Measurements from ENCODE around the gene DNM3. TPM values are rescaled to one million over a fixed set of nuclear protein-coding genes. Genes with fewer than 3 reads are reported as not detected.

The DNM3 gene
- total and polyA plus RNA-seq, 2 of the 8 experiments (the other 6 are each of a cell fraction or from before 2014, with no cell fraction given), result 2.0 to 8.5 TPM

GRCh38 chr1:171858696-171859095 lies 17.4 kb downstream of the DNM3 start (continued):
- no peak for TF ChIP-seq CHD7 (IDR thresholded peaks at IDR 0.05; ENCODE audit: insufficient replicate concordance, low read length)
- no peak for TF ChIP-seq KDM5A (IDR thresholded peaks at IDR 0.05; ENCODE audit: low read length)
- no peak for TF ChIP-seq HDAC6 (IDR thresholded peaks at IDR 0.05; ENCODE audit: low read depth, low read length)
- TF ChIP-seq BRCA1 (IDR thresholded peaks at IDR 0.05; ENCODE audit: low read depth, low read length), result no peak
- no peak for TF ChIP-seq CHD2 (IDR thresholded peaks at IDR 0.05; ENCODE audit: low read length)
- no peak for TF ChIP-seq TBP (IDR thresholded peaks at IDR 0.05; ENCODE audit: low read depth, low read length)
- no peak for TF ChIP-seq POLR2AphosphoS5 (IDR thresholded peaks at IDR 0.05; ENCODE audit: low read depth, low read length)
- no peak for TF ChIP-seq POU5F1 (IDR thresholded peaks at IDR 0.05; ENCODE audit: low read depth, low read length)

Measured in H1 (cell line).